K562 (cell line): ENCODE measurements around the gene SCN5A.

Experiments used
- BDP1 ChIP-seq: IDR thresholded peaks from 3 replicates; pipeline ENCODE4 v1.6.1; 2011; ENCODE audit not compliant: insufficient read length, insufficient read depth
- EZH2 ChIP-seq: IDR thresholded peaks from 2 replicates; pipeline ENCODE4 v1.6.1; 2012; ENCODE audit warnings: low read depth, mild to moderate bottlenecking, inconsistent platforms, low read length, borderline replicate concordance
- JUND ChIP-seq, 2 experiments: IDR thresholded peaks; 2 replicates in 1 of 2; 3 replicates in 1 of 2; pipeline ENCODE4 v1.6.1; 2011; ENCODE audit warnings: borderline replicate concordance in 2 of 2, low read depth in 2 of 2, low read length in 2 of 2, improper control_type of control experiment in 1 of 2, missing biosample characterization in 1 of 2, missing genetic modification characterization in 1 of 2, missing genetic modification reagents in 1 of 2
- NELFE ChIP-seq: IDR thresholded peaks from 2 replicates; pipeline ENCODE4 v1.6.1; 2011; ENCODE audit warnings: mild to moderate bottlenecking; ENCODE audit not compliant: insufficient read depth, insufficient read length
- POLR2AphosphoS5 ChIP-seq: IDR thresholded peaks from 2 replicates; pipeline ENCODE4 v1.6.1; 2011; ENCODE audit warnings: mild to moderate bottlenecking, low read depth, low read length, moderate library complexity; ENCODE audit not compliant: control insufficient read depth, insufficient read depth
- RAD51 ChIP-seq: fragments of 450-650 bp; IDR thresholded peaks from 2 replicates; pipeline ENCODE4 v1.7.1; 2016; ENCODE audit warnings: low read depth, mild to moderate bottlenecking, borderline replicate concordance
- SP1 ChIP-seq: sonication (generic); formaldehyde crosslinking; IDR thresholded peaks from 2 replicates; pipeline ENCODE4 v1.8.1; 2022; ENCODE audit warnings: mild to moderate bottlenecking, missing genetic modification reagents
- TF ChIP-seq, protein P1 (sequence below), 2 experiments: fragments of 450-650 bp in 1 of 2; IDR thresholded peaks; 2 replicates each; pipeline ENCODE4 v1.6.1; 2011 to 2017; ENCODE audit warnings: low read depth in 2 of 2, antibody characterized with exemption in 1 of 2, borderline replicate concordance in 1 of 2, low read length in 1 of 2, mild to moderate bottlenecking in 1 of 2, mixed read lengths in 1 of 2; ENCODE audit not compliant: control insufficient read depth in 1 of 2

DNA sequence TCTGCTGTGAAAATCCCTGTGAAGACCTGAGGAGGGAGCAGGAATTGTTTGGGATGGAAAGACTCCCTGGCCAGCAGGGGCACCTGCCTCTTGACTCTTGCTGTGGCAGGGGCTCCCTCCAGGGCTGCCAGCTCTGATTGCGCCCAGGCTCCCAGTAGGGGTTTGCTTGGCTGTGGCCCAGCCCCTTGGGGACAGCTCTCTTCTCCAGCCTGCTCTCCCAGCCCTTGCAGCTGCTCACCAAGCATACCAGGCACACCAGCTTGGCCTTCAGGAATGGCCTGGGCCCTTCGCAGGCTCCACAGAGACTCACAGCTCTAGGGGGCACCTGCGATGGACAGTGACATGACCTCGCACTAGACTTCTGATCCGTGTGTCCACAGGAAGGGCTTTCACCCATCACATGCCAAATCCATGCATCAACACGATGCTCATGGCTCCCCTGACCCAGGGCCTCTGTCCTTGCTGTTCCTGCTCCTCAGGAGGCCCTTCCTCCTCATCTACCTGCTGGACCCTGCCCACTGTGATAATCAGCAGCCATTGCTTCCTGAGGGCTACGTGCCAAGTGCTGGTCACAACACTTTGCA lies 61.8 kb downstream of the SCN5A start:
- no peak for TF ChIP-seq POLR2AphosphoS5
- no peak for TF ChIP-seq SP1 (CRISPR knock-in tag)
- no peak for TF ChIP-seq NELFE
- TF ChIP-seq JUND (IDR thresholded peaks at IDR 0.05; ENCODE audit: borderline replicate concordance, low read depth, low read length) = no peak
- no peak for TF ChIP-seq JUND (tag; IDR thresholded peaks at IDR 0.05; ENCODE audit: borderline replicate concordance, low read depth, low read length)
- no peak for TF ChIP-seq RAD51
- TF ChIP-seq EZH2 = no peak
- TF ChIP-seq BDP1 = no peak
- TF ChIP-seq, protein P1, sequence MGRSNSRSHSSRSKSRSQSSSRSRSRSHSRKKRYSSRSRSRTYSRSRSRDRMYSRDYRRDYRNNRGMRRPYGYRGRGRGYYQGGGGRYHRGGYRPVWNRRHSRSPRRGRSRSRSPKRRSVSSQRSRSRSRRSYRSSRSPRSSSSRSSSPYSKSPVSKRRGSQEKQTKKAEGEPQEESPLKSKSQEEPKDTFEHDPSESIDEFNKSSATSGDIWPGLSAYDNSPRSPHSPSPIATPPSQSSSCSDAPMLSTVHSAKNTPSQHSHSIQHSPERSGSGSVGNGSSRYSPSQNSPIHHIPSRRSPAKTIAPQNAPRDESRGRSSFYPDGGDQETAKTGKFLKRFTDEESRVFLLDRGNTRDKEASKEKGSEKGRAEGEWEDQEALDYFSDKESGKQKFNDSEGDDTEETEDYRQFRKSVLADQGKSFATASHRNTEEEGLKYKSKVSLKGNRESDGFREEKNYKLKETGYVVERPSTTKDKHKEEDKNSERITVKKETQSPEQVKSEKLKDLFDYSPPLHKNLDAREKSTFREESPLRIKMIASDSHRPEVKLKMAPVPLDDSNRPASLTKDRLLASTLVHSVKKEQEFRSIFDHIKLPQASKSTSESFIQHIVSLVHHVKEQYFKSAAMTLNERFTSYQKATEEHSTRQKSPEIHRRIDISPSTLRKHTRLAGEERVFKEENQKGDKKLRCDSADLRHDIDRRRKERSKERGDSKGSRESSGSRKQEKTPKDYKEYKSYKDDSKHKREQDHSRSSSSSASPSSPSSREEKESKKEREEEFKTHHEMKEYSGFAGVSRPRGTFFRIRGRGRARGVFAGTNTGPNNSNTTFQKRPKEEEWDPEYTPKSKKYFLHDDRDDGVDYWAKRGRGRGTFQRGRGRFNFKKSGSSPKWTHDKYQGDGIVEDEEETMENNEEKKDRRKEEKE (IDR thresholded peaks at IDR 0.05; ENCODE audit: borderline replicate concordance in 1 of 2, control insufficient read depth in 1 of 2, low read depth in 2 of 2, low read length in 1 of 2) = no peak
